H1 (cell line): Measurements from ENCODE around the gene ZNF70. TPM values are rescaled to one million over a fixed set of nuclear protein-coding genes. Genes with fewer than 3 reads are reported as not detected.

ENCODE experiments used
- ASH2L ChIP-seq: fragments of 200-600, 300-600 bp; sonication (generic); IDR thresholded peaks from one replicate; pipeline ENCODE4 v1.7.1; 2017; ENCODE audit warnings: low read length
- CEBPB ChIP-seq: IDR thresholded peaks from 2 replicates; pipeline ENCODE4 v1.6.1; 2012; ENCODE audit warnings: low read depth, low read length
- CREB1 ChIP-seq: IDR thresholded peaks from 2 replicates; pipeline ENCODE4 v1.6.1; 2012; ENCODE audit warnings: inconsistent platforms
- E2F6 ChIP-seq: IDR thresholded peaks from 2 replicates; pipeline ENCODE4 v1.6.1; 2012; ENCODE audit warnings: inconsistent platforms
- EP300 ChIP-seq, 2 experiments: IDR thresholded peaks; 1 replicate in 1 of 2; 2 replicates in 1 of 2; pipeline ENCODE4 v1.6.1; 2011 to 2012; ENCODE audit warnings: low read depth in 2 of 2, low read length in 2 of 2, mild to moderate bottlenecking in 2 of 2, borderline replicate concordance in 1 of 2, inconsistent platforms in 1 of 2, moderate library complexity in 1 of 2
- EZH2 ChIP-seq: fragments of 200-600 bp; sonication (generic); IDR thresholded peaks from 2 replicates; pipeline ENCODE4 v1.7.1; 2012; ENCODE audit warnings: low read depth, mild to moderate bottlenecking, moderate library complexity, low read length, inconsistent platforms; ENCODE audit not compliant: severe bottlenecking
- GABPA ChIP-seq: IDR thresholded peaks from 2 replicates; pipeline ENCODE4 v1.6.1; 2011; ENCODE audit warnings: mild to moderate bottlenecking, low read length, moderate library complexity, borderline replicate concordance; ENCODE audit not compliant: insufficient read depth
- HDAC6 ChIP-seq: IDR thresholded peaks from one replicate; pipeline ENCODE4 v1.7.1; 2012; ENCODE audit warnings: low read depth, mild to moderate bottlenecking, inconsistent platforms, low read length, moderate library complexity
- JUN ChIP-seq: IDR thresholded peaks from 2 replicates; pipeline ENCODE4 v1.6.1; 2011; ENCODE audit warnings: low read depth, mild to moderate bottlenecking, improper control_type of control experiment, low read length
- KDM1A ChIP-seq: fragments of 200-600, 300-600 bp; sonication (generic); IDR thresholded peaks from 2 replicates; pipeline ENCODE4 v1.7.1; 2016; ENCODE audit warnings: mild to moderate bottlenecking, low read length, borderline replicate concordance
- POLR2A ChIP-seq, 2 experiments: IDR thresholded peaks; 1 replicate in 1 of 2; 2 replicates in 1 of 2; pipeline ENCODE4 v1.6.1; 2011; ENCODE audit warnings: low read depth in 2 of 2, low read length in 2 of 2, mild to moderate bottlenecking in 2 of 2; ENCODE audit errors: control extremely low read depth in 1 of 2
- POU5F1 ChIP-seq: IDR thresholded peaks from 2 replicates; pipeline ENCODE4 v1.6.1; 2011; ENCODE audit warnings: low read depth, mild to moderate bottlenecking, low read length, moderate library complexity
- RFX5 ChIP-seq: IDR thresholded peaks from 2 replicates; pipeline ENCODE4 v1.6.1; 2011; ENCODE audit warnings: low read depth, low read length, improper control_type of control experiment, borderline replicate concordance
- RXRA ChIP-seq: IDR thresholded peaks from 2 replicates; pipeline ENCODE4 v1.6.1; 2011; ENCODE audit warnings: low read depth, mild to moderate bottlenecking, low read length, moderate library complexity; ENCODE audit not compliant: insufficient read depth
- SAP30 ChIP-seq: fragments of 300-600 bp; sonication (generic); IDR thresholded peaks from 2 replicates; pipeline ENCODE4 v1.7.1; 2012; ENCODE audit warnings: low read length, moderate library complexity, mild to moderate bottlenecking, inconsistent platforms; ENCODE audit not compliant: insufficient read depth, insufficient replicate concordance
- SIN3A ChIP-seq, 2 experiments: IDR thresholded peaks in 1 of 2; conservative IDR thresholded peaks in 1 of 2; 2 replicates each; pipeline ENCODE4 v1.6.1; 2011 to 2012; ENCODE audit warnings: low read length in 2 of 2, improper control_type of control experiment in 1 of 2, low read depth in 1 of 2, mild to moderate bottlenecking in 1 of 2
- SIRT6 ChIP-seq: IDR thresholded peaks from one replicate; pipeline ENCODE4 v1.7.1; 2012; ENCODE audit warnings: low read length, inconsistent platforms
- SIX5 ChIP-seq: IDR thresholded peaks from 2 replicates; pipeline ENCODE4 v1.6.1; 2011; ENCODE audit warnings: mild to moderate bottlenecking, low read depth, low read length
- SP2 ChIP-seq: IDR thresholded peaks from 2 replicates; pipeline ENCODE4 v1.6.1; 2012; ENCODE audit warnings: mild to moderate bottlenecking, low read length, inconsistent platforms
- SP4 ChIP-seq: IDR thresholded peaks from 2 replicates; pipeline ENCODE4 v1.6.1; 2012; ENCODE audit warnings: low read length, inconsistent platforms
- TAF1 ChIP-seq: IDR thresholded peaks from 2 replicates; pipeline ENCODE4 v1.6.1; 2011; ENCODE audit warnings: mild to moderate bottlenecking, low read depth, low read length
- TAF7 ChIP-seq: optimal IDR thresholded peaks from 2 replicates; pipeline ENCODE3; 2011; ENCODE audit warnings: low read depth, mild to moderate bottlenecking, inconsistent platforms, low read length, moderate library complexity, borderline replicate concordance
- YY1 ChIP-seq: IDR thresholded peaks from 2 replicates; pipeline ENCODE4 v1.6.1; 2011; ENCODE audit warnings: low read depth, mild to moderate bottlenecking, low read length
- ZNF274 ChIP-seq: IDR thresholded peaks from 2 replicates; pipeline ENCODE4 v1.7.0; 2012; ENCODE audit warnings: low read length, borderline replicate concordance; ENCODE audit errors: extremely low read depth
- polyA plus RNA-seq, 7 experiments: library from polyadenylated mRNA; depleted of rRNA in 3 of 7; stranded (reverse) in 5 of 7; unstranded in 2 of 7; fragments of >200 nt in 5 of 7; fragments of 200-250 nt in 2 of 7; gene quantifications; 1 replicate in 5 of 7; 2 replicates in 1 of 7; 4 replicates in 1 of 7; pipeline versions ENCODE4 v1.2.1 to v1.2.3, GENCODE V29; 2011 to 2013; ENCODE audit warnings: missing spikeins in 2 of 7, mixed read lengths in 2 of 7
- total RNA-seq: library from RNA; stranded (reverse); fragmentation: NEBNext Ultra II Directional; extraction: Animal tissue kit (Norgen Biotek cat#: 25700); gene quantifications from 2 replicates; pipeline ENCODE4 v1.2.1, GENCODE V29; 2021

Gene ZNF70
- total and polyA plus RNA-seq, 2 of the 8 experiments (the other 6 are each of a cell fraction or from before 2014, with no cell fraction given): 1.1 to 2.6 TPM

DNA sequence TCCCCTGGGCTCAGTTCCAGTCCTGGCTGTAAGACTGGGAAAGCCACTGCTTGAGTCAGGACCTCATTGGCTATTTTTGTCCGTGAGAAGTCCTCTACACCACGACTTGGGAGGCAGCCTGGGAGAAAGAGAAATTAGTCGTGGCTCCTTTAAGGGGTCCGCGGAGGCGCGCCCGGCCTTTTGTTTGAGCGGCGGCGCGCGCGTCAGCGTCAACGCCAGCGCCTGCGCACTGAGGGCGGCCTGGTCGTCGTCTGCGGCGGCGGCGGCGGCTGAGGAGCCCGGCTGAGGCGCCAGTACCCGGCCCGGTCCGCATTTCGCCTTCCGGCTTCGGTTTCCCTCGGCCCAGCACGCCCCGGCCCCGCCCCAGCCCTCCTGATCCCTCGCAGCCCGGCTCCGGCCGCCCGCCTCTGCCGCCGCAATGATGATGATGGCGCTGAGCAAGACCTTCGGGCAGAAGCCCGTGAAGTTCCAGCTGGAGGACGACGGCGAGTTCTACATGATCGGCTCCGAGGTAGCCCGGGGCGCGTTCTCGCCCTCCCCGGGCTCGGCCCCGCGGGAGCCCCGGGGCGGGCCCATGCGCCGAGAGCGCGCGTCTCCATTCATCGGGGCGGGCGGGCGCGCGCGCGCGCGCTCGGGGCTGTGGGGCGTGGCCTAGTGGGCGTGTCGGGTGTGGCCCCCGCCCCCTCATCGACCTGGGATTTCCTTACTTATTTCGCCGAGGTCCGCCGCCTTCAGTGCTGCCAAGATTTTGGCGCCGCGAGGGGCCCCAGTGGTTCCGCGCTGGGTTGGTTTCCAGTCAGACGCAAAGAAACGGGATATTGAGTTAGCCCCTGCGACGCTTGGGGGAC is 36.1 kb upstream of the ZNF70 start, which contains the start of gene SMARCB1 (continued):
- TF ChIP-seq SAP30: no peak
- no peak for TF ChIP-seq KDM1A
- TF ChIP-seq TAF1: peak; percentile 93
- TF ChIP-seq JUN: no peak
- no peak for TF ChIP-seq SIN3A (conservative IDR thresholded peaks at IDR 0.05 in 1 of 2, IDR thresholded peaks at IDR 0.05 in 1 of 2; ENCODE audit: low read depth in 1 of 2, low read length in 2 of 2)
- TF ChIP-seq SIX5: no peak
- no peak for TF ChIP-seq RXRA
- TF ChIP-seq ASH2L: peak; percentile 84
- no peak for TF ChIP-seq CEBPB
- no peak for TF ChIP-seq POU5F1
- TF ChIP-seq YY1: no peak
- no peak for TF ChIP-seq SIRT6
- no peak for TF ChIP-seq RFX5
- TF ChIP-seq ZNF274: no peak
- TF ChIP-seq POLR2A (IDR thresholded peaks at IDR 0.05; ENCODE audit: control extremely low read depth in 1 of 2, low read depth in 2 of 2, low read length in 2 of 2): peak in 1 of 2 experiments; percentile 96; a peak in 2 of 3 replicates
- TF ChIP-seq HDAC6: no peak
- no peak for TF ChIP-seq EP300 (IDR thresholded peaks at IDR 0.05; ENCODE audit: borderline replicate concordance in 1 of 2, low read depth in 2 of 2, low read length in 2 of 2)
- peak; percentile 41 for TF ChIP-seq TAF7
- TF ChIP-seq E2F6: 0 out of 2 replicates have a peak, but pooled peaks have one; percentile 9
- TF ChIP-seq CREB1: no peak
- TF ChIP-seq SP4: no peak
- TF ChIP-seq EZH2: no peak
- TF ChIP-seq GABPA: no peak
- TF ChIP-seq SP2: no peak
